Activated T-cell treated with anti-CD3 and anti-CD28 coated beads, Interleukin-2, amount 50 U/mL, for 1 hour (primary cell): ENCODE measurements around the gene TPTE.
"Not testable (repeated sequence)": the region's sequence is repeated elsewhere in the genome, so short reads cannot be mapped to it uniquely, and the experiment has no call there.

ENCODE experiments used
- DNase-seq: peaks from one replicate; pipeline ENCODE4 v3.0.0-alpha.2; 2020

Gene TPTE

DNA sequence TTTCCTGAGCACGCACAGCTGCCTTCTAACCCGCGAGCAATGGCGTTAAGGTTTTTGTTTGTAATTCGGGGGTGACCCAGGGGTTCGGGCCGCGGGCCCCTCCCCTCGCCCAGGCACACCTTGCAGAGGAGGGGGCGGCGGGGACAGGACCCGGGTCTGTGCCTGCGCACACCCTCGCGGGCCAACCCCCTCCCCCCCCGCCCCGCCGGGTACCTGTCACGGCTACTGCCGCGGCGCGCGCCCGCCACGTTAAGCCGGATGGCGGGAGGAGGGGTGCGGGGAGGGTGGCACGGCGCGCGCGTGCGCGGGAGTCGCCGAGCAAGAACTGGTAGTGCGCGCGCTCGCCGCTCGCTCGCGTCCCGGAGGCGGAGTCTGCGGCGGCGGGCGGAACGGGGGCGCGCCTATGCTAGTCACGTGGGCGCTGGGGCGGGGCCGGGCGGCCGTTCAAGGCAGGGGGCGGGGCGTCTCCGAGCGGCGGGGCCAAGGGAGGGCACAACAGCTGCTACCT, at the start of gene TPTE:
Gene TPTE (plus strand): TSS at position 493 of the 508 bp plus-strand sequence. CDS start 17,141 bp downstream, outside the sequence.
- DNase-seq: no peak

GRCh38 chr21:10471999-10472398, 49.4 kb upstream of the TPTE start:
- not testable (repeated sequence) for DNase-seq

DNA sequence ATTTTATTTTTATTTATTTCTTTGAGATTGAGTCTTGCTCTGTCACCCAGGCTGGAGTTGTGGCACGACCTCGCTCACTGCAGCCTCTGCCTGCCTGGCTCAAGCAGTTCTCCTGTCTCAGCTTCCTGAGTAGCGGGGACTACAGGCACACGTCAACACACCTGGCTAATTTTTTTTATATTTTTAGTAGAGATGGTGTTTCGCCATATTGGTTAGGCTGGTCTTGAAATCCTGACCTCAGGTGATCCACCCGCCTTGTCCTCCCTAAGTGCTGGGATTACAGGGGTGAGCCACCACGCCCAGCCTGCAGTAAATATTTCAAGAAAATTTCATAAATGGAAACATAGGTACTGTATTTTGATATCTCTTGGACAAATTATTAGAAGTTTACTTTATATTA, 43.6 kb upstream of the TPTE start:
- DNase-seq: not testable (repeated sequence)

GRCh38 chr21:10479875-10480274, 41.5 kb upstream of the TPTE start:
- not testable (repeated sequence) for DNase-seq

GRCh38 chr21:10484864-10485263, 36.5 kb upstream of the TPTE start:
- not testable (repeated sequence) for DNase-seq

DNA sequence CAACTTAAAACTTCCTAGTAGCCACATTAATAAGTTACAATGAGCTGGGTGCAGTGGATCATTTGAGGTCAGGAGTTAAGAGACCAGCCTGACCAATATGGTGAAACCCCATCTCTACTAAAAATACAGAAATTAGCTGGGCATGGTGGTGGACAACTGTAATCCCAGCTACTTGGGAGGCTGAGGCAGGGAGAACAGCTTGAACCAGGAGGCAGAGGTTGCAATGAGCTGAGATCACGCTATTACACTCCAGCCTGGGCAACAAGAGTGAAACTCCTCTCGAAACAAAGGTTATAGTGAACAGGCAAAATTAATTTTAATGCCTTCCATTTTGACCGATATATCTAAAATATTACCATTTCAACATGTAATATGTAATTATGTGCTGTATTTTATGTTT, 30.9 kb upstream of the TPTE start:
- not testable (repeated sequence) for DNase-seq

- DNase-seq: no peak
Observed at GRCh38 chr21:10511116-10511515, 10.3 kb upstream of the TPTE start.

DNA sequence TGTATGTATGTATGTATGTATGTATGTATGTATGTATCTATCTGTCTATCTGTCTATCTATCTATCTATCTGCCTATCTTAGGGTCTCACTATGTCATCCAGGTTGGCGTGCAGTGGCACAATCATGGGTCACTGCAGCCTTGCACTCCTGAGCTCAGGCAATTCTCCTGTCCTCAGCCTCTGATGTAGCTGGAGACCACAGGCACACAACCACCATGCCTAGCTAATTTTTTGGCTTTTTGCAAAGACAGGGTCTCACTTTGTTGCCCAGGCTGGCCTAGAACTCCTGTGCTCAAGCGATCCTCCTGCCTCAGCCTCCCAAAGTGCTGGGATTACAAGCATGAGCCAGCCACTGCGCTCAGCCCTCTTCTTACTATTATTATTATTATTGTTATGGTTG, 4.5 kb upstream of the TPTE start:
- DNase-seq: not testable (repeated sequence)

DNA sequence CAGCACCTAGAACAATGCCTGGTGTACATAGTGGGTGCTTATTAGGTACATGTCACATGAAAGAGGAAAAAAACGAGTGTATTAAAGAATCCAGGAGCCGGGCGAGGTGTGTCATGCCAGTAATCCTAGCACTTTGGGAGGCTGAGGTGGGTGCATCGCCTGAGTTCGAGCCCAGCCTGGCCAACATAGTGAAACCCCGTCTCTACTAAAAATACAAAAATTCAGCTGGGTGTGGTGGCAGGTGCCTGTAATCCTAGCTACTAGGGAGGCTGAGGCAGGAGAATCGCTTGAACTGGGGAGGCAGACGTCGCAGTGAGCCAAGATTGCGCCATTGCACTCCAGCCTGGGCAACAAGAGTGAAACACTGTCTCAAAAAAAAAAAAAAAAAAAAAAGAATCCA, 3.5 kb upstream of the TPTE start:
- not testable (repeated sequence) for DNase-seq

- DNase-seq: not testable (repeated sequence)
Observed at GRCh38 chr21:10521835-10522500, 585 bp downstream of the TPTE start.

GRCh38 chr21:10539956-10540355, 18.6 kb downstream of the TPTE start:
- no peak for DNase-seq

- not testable (repeated sequence) for DNase-seq
Observed at GRCh38 chr21:10544376-10544775, 23.0 kb downstream of the TPTE start.

- not testable (repeated sequence) for DNase-seq
Observed at GRCh38 chr21:10547868-10548267, 26.5 kb downstream of the TPTE start.

DNA sequence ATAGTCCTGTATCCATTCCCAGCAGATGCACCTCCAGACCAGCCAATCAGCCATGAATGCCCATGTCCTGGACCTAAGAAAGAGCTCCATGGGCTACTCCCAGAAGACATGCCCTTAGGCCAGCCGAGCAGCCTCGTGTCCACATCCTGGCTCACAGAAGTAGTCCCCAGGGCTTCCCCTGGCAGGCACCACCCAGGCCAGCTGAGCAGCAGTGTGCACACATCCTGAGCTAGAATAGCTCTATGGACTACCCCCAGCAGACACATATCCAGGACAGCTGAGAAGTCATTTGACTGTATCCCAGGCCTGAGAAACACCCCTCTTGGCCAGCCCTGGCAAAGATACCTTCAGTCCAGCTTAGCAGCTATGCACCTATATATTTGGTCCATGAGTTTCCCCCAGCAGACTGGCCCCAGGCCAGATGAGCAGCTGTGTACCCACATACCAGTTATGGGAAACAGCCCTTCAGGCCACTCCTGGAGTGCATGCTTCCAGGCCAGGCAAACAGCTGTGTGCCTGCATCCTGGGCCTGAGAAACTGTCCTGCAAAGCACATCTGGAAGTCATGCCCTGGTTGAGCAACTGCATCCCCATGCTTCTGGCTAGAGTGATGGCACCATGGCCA, 27.1 kb downstream of the TPTE start:
- DNase-seq: not testable (repeated sequence)

- not testable (repeated sequence) for DNase-seq
Observed at GRCh38 chr21:10570803-10571202, 49.4 kb downstream of the TPTE start.

DNA sequence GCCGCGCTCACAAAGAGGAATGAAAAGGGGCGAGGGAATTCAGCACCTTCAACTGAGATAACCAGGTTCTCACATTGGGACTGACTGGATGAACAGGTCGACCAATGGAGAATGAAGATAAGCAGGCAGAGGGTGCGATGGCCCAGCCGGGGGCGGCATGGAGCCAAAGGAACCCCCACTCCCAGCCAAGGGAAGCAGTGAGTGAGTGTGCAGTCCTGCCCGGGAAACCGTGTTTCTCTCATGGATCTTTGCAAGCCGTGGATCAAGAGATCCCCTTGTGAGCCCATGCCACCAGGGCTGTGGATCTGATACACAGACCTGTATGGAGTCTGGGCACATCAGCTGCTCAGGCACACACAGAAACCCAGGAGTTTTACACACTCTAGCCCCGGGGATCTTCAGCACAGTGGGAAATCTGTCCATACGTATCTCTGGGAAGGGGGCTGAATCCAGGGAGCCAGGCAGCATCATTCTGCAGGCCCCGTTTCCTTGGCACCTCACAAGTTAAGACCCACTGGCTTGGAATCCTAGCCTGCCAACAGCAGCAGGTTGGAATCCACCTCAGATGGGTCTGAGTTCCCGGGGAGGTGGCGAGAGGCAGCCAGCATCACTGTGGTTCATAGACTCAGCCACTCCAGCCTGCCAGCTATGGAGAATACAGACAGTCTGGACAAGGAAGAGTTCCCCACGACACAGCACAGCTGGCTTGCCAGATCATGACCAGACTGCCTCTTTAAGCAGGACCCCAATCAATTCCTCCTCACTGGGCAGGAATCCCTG, 53.3 kb downstream of the TPTE start:
- DNase-seq: not testable (repeated sequence)

DNA sequence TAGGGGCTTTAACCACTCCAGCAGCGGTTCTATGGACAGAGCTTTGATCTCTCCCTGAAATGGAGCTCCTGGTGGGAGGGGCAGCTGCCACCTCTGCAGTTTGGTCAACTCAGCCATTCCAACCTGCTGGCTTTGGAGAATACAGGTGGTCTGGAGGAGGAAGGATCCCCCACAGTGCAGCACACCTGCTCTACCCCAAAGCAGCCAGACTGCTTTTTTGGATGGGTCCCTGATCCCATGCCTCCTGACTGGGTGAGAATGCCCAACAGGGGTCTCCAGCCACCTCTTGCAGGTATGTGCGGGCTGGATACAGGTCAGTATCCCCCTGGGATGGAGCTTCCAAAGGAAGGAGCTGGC, 53.9 kb downstream of the TPTE start:
- DNase-seq: no peak

GRCh38 chr21:10578910-10579309, 57.5 kb downstream of the TPTE start:
- not testable (repeated sequence) for DNase-seq

DNA sequence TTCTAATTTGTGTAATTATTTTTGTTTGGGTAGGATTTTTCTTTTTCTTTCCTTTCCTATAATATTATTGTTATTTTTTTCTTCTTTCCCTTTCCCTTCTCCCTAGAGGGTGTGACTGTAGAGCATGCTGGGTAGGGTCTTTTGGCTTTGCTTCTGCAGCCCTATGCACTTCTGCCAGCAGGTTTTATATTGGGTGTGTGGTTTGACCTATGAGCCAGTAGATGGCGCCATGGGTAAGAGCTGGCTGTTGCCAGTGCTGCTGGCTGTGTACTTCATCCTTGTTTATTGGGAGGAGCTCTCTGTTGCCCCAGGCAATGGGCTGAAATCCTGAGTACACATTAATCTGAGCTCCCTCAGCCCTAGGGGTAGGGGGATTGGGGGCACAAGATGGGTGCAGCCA, 67.7 kb downstream of the TPTE start:
- not testable (repeated sequence) for DNase-seq

DNA sequence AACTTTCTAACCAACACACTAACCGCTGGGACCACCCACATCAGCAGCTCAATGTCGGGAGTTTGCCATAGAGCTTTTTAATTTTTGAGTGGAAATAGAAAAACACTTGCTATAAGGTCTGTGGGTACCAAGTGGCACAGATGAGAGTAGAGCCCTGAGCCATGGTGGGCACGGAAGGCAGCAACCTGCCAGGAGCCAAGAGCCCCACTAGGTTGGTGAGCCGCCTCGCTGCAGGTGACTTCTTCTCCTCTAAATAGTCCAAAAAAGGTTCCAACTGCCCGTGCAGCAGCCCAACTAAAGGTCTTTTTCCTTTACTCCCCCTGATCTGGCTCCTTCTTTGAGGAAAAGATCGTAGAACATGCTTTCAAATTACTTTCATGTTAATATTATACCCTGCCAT, 85.7 kb downstream of the TPTE start:
- DNase-seq: not testable (repeated sequence)

- not testable (repeated sequence) for DNase-seq
Observed at GRCh38 chr21:10614285-10614684, 92.9 kb downstream of the TPTE start.

GRCh38 chr21:10616061-10616460, 94.7 kb downstream of the TPTE start:
- DNase-seq: not testable (repeated sequence)

DNA sequence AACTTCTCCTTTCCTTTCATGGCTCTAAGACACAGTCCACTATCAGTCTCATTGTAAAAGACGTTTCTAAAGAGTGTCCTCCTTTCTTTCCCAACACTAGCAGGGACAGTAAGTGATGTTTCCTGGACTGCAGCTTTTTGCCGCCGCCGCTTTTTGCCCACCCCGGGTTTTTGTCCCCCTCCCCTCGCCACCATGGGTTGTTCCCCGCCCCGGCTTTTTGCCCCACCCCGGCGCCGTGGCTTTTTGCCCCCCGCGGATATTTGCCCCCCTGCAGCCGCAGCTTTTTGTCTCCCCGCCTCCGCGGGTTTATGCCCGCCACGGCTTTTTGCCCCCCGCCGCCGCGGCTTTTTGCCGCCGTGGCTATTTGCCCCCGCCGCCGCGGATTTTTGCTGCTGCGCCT, 95.2 kb downstream of the TPTE start:
- no peak for DNase-seq
